Osteocyte (in vitro differentiated cells): ENCODE measurements around the gene ANKH. TPM values are rescaled to one million over a fixed set of nuclear protein-coding genes. Genes with fewer than 3 reads are reported as not detected.

Experiments used
- DNase-seq: peaks from one replicate; pipeline ENCODE4 v3.0.0; 2021; ENCODE audit warnings: mixed read lengths; ENCODE audit not compliant: unreplicated experiment; ENCODE audit errors: extremely low spot score
- H3K27ac Mint-ChIP-seq: one replicate; pipeline ENCODE4 v1.8.0; 2021; ENCODE audit warnings: mild to moderate bottlenecking, mixed read lengths; ENCODE audit not compliant: unreplicated experiment
- H3K27me3 Mint-ChIP-seq: one replicate; pipeline ENCODE4 v1.8.0; 2021; ENCODE audit warnings: mixed read lengths; ENCODE audit not compliant: unreplicated experiment
- H3K36me3 Mint-ChIP-seq: one replicate; pipeline ENCODE4 v1.8.0; 2021; ENCODE audit warnings: mixed read lengths; ENCODE audit not compliant: unreplicated experiment
- H3K4me1 Mint-ChIP-seq: one replicate; pipeline ENCODE4 v1.8.0; 2021; ENCODE audit warnings: mixed read lengths; ENCODE audit not compliant: unreplicated experiment
- H3K4me3 Mint-ChIP-seq: one replicate; pipeline ENCODE4 v1.8.0; 2021; ENCODE audit warnings: mild to moderate bottlenecking, moderate library complexity, mixed read lengths; ENCODE audit not compliant: unreplicated experiment
- H3K9me3 Mint-ChIP-seq: one replicate; pipeline ENCODE4 v1.8.0; 2021; ENCODE audit warnings: mixed read lengths; ENCODE audit not compliant: unreplicated experiment
- total RNA-seq: library from RNA; stranded (reverse); gene quantifications from 2 replicates; pipeline ENCODE4 v1.2.1, GENCODE V29; 2021
- TF ChIP-seq, protein P1 (sequence below): fragments of 200-600 bp; sonication (generic); IDR thresholded peaks from 2 replicates; pipeline ENCODE4 v1.5.0; 2021; ENCODE audit warnings: antibody characterized with exemption, mild to moderate bottlenecking, moderate library complexity

ANKH gene
- total RNA-seq, 1 donor from 2014 or later = 50.8 TPM

- H3K4me3 Mint-ChIP-seq = no peak overlapping the region
- peaks cover 46% of the 10 kb centered on the region for H3K36me3 Mint-ChIP-seq
- H3K4me1 Mint-ChIP-seq = peaks cover 4% of the 10 kb centered on the region
- no peak for DNase-seq
- H3K9me3 Mint-ChIP-seq = no peaks in the 10 kb centered on the region
- TF ChIP-seq, protein P1, sequence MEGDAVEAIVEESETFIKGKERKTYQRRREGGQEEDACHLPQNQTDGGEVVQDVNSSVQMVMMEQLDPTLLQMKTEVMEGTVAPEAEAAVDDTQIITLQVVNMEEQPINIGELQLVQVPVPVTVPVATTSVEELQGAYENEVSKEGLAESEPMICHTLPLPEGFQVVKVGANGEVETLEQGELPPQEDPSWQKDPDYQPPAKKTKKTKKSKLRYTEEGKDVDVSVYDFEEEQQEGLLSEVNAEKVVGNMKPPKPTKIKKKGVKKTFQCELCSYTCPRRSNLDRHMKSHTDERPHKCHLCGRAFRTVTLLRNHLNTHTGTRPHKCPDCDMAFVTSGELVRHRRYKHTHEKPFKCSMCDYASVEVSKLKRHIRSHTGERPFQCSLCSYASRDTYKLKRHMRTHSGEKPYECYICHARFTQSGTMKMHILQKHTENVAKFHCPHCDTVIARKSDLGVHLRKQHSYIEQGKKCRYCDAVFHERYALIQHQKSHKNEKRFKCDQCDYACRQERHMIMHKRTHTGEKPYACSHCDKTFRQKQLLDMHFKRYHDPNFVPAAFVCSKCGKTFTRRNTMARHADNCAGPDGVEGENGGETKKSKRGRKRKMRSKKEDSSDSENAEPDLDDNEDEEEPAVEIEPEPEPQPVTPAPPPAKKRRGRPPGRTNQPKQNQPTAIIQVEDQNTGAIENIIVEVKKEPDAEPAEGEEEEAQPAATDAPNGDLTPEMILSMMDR = no peak
- no peak overlapping the region for H3K27ac Mint-ChIP-seq
- no peaks in the 10 kb centered on the region for H3K27me3 Mint-ChIP-seq
These were observed 169.2 kb downstream of the ANKH start for GRCh38 chr5:14702238-14702839.

GRCh38 chr5:14701556-14701955, 170.0 kb downstream of the ANKH start:
- H3K4me1 Mint-ChIP-seq = peaks cover 4% of the 10 kb centered on the region
- no peak for DNase-seq
- no peaks in the 10 kb centered on the region for H3K9me3 Mint-ChIP-seq
- TF ChIP-seq, protein P1 = no peak
- no peak overlapping the region for H3K4me3 Mint-ChIP-seq
- no peak overlapping the region for H3K27ac Mint-ChIP-seq
- H3K36me3 Mint-ChIP-seq = peaks cover 42% of the 10 kb centered on the region
- no peaks in the 10 kb centered on the region for H3K27me3 Mint-ChIP-seq

- Mint-ChIP-seq H3K4me3 (no peak overlapping the region), H3K4me1 (no peaks in the 10 kb centered on the region), H3K27ac (no peak overlapping the region), H3K36me3 (peaks cover 44% of the 10 kb centered on the region), H3K27me3 (no peaks in the 10 kb centered on the region), H3K9me3 (no peaks in the 10 kb centered on the region)
- TF ChIP-seq, protein P1 = no peak
- no peak for DNase-seq
These were observed 170.8 kb downstream of the ANKH start for GRCh38 chr5:14700478-14701436.

GRCh38 chr5:14699807-14700400, 171.7 kb downstream of the ANKH start:
- H3K4me3 Mint-ChIP-seq = no peak overlapping the region
- peaks cover 44% of the 10 kb centered on the region for H3K36me3 Mint-ChIP-seq
- H3K9me3 Mint-ChIP-seq = no peaks in the 10 kb centered on the region
- no peak overlapping the region for H3K27ac Mint-ChIP-seq
- no peak for DNase-seq
- TF ChIP-seq, protein P1 = no peak
- H3K27me3 Mint-ChIP-seq = no peaks in the 10 kb centered on the region
- no peaks in the 10 kb centered on the region for H3K4me1 Mint-ChIP-seq

DNA sequence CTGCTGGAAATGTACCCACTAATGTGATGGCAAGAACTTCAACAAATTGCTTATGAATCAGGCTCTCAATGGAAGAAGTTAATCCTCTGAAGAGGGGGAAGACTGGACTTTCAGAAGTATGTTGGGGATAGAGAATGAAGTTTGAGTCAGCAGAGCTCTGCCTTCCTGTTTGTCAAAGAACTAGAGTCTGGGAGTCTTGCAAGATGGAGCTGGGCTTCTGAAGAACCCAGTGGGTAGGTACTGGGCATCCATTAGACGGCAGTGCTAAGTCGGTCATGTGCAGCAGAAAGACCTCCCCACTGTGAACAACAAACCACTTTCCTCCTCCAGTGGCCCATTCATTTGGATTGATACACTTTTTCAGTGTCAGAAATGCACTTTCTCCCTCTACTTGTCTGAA, 172.4 kb downstream of the ANKH start:
- H3K4me1 Mint-ChIP-seq = no peaks in the 10 kb centered on the region
- TF ChIP-seq, protein P1 = no peak

More for the DNA sequence above, 172.4 kb downstream of the ANKH start:
- no peak overlapping the region for H3K4me3 Mint-ChIP-seq
- H3K9me3 Mint-ChIP-seq = no peaks in the 10 kb centered on the region
- no peaks in the 10 kb centered on the region for H3K27me3 Mint-ChIP-seq
- no peak overlapping the region for H3K27ac Mint-ChIP-seq
- DNase-seq = no peak
- peaks cover 40% of the 10 kb centered on the region for H3K36me3 Mint-ChIP-seq
